GM19395 (cell line): Measurements from ENCODE around the gene CALML6.
"Not testable (repeated sequence)": the region's sequence is repeated elsewhere in the genome, so short reads cannot be mapped to it uniquely, and the experiment has no call there.

ENCODE experiments used
- ATAC-seq: cut with Tn5 transposase; IDR thresholded peaks from one replicate; pipeline ENCODE4 v1.9.1; 2021; ENCODE audit warnings: mild to moderate bottlenecking, moderate library complexity; ENCODE audit not compliant: unreplicated experiment

CALML6 gene

DNA sequence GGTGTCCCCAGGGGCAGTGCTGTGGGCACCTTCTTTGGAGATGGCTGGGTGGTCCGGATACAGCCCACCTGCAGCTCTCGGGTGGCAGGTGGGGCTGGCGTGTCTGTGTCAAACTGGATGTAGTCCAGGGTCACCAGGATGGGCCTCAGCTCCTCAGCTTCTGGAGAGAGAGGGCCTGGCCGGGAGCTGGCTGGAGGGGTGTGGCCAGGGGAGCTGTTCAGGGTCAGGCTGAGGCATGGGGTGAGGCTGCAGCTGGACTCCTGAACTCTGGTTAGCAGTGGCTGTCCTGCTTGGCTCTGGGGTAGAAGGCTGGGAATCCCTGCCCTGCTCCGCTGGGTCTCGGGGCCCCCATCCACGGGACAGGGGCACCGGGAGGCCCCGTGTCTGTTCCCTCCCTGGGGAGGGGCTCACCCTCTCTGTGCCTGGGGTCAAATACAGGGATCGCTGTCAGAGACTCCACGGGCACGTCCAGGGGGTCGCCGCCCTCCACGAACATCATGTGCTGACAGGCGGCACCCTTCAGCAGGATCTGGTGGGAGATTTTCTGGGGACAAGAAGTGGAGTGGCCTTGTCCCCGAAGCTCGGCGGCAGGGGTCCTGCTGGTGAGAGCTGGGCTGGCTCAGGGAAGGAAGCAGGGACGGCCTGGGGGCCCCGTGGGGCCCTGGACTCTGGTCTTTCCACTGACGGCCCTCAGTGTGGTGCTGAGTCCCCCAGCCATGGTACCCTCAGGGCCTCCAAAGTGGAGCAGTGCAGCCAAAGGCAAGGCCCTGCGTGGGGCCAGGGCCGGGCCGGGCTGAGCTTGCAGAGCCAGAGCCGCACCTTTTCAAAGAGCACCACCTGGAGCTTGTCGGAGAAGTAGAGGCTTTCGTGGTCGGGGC lies 8.1 kb downstream of the CALML6 start:
- no peak for ATAC-seq

DNA sequence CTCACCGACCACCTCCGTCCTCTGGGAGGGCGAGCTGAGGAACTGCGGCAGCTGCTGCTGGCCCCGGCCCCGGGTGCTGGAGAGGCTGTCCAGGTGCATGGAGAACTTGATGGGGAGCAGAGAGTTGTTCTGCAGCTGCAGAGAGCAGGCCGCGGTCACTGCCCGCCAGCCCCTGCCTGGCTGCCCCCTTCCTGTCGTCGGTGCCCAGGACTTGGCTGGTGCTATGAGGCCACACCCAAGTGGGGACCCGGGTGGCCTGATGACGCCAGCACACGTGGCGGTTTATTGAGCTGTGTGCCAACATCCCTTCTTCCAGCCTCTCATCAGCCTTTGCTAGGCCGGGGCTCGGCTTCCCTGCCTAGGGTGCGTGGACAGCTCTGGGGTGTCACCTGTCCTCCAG lies 9.3 kb downstream of the CALML6 start:
- ATAC-seq = no peak

DNA sequence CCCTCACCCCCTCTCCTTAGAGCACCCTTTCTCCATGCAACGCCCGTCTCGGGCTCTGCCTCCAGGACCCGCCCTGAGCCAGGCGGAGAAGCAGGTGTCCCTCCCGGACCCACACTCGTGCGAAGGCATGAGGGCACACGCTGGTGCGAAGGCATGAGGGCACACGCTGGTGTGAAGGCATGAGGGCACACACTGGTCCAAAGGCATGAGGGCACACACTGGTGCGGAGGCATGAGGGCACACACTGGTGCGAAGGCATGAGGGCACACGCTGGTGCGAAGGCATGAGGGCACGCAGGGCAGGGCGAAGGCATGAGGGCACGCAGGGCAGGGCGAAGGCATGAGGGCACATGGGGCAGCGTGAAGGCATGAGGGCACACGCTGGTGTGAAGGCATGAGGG lies 9.8 kb downstream of the CALML6 start:
- no peak for ATAC-seq

DNA sequence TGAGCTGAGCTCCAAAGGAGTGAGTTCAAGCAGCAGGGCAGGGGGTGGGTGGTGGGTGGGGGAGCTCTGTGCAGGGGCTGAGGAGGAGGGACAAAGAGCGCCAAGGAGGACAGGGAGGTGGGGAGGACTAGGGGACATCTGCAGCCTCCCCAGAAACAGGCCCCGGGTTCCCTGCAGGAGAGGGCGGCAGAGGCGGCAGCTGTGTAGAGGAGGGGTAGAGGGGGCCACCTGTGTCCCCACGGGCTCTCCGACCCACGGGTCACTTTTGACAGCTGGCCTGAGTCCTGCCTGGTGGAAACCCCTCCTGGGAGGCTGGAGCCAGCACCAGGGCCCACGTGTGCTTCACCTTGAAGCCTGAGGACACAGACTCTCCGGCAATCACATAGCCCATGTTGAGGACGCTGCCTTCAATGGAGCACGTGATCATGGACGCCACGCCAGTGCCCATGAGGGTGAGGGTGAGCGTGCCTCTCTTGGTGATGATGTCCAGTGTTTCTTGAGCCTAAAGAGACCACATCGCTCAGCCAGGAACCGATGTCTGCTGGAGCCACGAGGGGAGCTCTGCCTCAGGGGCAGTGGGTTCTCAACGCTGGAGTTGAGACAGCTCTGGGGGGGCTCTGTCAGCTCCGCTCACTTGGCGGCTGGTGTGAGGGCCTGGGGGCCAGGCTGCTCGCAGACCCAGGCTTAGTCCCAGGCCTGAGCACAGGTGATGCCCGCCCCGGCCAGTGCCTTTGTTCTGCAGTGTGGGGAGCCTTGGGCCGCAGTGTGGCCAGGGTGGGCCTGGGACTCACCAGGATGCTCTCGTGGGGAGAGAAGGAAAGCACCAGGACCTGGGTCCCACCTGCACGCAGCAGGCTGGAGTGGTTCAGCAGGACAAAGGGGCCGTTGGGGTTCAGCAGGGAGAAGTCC lies 10.6 kb downstream of the CALML6 start:
- no peak for ATAC-seq

DNA sequence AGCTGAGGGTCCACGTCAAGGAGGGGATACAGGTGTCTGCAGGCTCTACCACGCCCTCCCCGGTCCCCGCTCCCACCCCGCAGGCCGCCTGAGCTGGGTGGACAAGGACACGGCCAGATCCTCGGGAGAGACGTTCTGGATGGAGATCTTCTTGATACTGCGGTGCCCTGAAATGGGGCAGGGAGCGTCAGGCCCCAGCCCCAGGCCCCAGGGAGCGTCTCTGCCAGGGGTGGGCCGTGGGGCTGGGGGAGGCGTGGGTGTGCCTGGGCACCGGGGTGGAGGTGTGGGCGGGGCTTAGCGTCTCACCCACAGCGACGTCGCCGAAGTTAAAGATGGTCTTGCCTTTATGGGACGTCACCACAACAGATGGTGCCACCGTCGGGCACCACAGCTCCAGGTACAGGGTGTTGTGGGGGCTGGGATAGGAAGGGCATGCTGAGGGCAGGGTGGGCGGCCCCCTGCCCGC lies 11.3 kb downstream of the CALML6 start:
- no peak for ATAC-seq

DNA sequence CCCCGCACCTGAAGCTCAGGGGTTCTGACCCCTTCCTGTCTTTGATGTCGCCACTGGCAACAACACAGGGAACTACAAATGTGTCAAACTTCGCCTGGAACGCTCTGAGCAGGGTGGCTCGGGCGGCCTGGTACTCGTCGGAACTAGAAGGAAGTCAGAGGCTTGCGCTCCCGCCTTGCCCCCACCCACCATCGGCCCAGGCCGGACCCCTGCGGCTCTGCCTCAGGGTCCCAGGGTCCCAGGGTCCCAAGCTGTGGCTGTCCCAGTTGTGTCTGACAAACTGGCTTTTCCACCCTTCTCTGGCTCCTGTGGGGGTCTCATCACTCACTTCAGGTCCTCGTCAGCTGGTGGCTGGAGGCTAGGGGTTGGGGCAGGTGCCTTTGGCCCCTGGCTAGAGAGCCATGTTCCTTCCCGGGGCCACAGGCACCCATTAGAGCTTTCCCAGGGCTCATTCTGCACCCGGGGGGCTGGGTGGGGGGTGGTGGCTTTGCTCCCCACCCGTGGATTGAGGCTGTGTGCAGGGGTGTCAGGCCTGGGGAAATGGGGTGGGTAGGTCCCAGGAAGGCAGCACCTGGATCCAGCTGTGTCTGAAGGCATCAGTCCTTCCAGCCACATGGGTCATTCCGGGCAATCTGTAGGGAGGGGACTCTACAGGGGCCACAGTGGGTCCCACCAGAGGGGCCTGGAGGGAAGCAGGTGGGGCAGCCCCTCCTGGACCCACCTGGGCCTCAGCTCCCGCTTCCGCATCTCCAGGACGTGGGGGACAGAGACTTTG lies 12.0 kb downstream of the CALML6 start:
- no peak for ATAC-seq

DNA sequence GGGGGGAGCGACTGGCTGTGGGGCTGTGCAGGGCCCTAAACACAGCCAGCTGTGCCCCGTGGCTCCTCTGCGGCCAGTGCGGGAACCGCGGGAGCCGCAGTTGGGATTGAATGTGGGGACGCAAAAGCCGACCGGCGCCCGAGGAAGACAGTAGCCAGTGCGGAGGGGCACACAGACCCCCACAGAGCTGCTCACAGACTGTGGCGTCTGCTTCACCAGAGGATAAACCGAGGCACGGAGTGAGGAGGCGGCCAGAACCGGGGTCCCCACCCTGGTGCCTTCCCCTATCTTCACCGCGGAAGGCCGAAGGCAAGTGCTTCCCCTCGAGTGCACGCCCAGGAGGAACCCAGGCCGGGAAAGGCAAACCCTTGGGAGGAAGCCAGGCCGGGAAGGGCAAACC lies 12.7 kb downstream of the CALML6 start:
- no peak for ATAC-seq

DNA sequence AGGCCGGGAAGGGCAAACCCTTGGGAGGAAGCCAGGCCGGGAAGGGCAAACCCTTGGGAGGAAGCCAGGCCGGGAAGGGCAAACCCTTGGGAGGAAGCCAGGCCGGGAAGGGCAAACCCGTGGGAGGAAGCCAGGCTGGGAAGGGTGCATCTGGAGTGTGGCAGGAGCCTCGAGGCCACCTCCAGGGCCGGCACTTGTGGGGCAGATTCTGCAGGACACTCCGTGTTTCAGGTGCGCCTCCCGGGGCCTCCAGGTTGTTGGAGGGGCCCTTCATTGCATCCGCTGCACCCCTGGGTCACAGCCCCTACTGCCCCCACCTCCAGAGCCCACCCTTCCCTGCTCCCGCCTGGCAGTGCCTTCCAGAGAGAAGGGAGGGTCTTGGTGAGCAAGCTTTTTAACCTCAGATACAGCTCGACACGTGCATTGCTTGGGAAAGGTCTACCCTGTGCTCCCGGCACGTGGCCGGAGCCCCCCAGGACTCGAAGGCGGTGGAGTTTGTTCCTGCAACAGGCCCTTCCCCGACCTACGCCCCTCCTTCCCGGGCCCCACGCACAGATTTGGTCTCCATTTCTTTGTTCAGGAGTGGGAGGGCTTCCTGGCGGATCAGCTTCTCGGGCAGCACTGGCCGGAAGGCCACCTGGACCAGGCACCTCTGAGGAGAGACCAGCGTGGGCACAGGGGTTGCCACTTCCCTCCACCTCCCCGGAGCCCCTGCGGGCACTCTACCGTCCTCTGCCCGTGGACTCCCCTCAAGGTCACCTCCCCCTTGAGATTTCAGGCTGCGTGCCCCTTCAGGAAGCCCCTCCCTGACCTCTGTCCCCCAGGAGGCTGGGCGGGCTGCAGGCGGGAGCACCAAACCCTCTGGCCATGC lies 13.4 kb downstream of the CALML6 start:
- ATAC-seq = no peak

DNA sequence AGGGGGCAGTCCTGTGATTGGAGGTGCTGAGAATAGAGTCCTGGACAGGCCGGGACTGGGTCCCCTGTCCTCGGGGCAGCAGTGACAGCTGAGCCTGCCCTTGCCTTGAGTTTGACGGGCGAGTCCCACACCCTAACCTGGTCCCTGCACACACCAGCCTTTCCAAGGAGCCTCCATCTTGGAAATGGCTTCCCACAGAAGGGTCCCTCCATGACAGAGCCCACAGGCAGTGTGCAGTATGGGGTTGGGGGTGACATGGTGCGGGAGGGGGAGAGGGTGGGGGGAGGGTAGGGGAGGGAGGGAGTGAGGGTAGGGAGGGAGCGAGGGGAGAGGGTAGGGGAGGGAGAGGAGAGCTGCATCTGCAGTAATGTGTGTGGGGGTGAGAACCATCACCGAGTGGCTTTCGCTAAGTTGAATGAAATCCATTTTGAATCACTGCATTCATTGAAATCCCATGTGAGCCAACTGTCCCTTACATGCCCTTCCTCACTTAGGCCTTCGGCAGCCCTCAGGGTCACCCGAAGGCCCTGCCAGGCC lies 14.1 kb downstream of the CALML6 start:
- no peak for ATAC-seq

DNA sequence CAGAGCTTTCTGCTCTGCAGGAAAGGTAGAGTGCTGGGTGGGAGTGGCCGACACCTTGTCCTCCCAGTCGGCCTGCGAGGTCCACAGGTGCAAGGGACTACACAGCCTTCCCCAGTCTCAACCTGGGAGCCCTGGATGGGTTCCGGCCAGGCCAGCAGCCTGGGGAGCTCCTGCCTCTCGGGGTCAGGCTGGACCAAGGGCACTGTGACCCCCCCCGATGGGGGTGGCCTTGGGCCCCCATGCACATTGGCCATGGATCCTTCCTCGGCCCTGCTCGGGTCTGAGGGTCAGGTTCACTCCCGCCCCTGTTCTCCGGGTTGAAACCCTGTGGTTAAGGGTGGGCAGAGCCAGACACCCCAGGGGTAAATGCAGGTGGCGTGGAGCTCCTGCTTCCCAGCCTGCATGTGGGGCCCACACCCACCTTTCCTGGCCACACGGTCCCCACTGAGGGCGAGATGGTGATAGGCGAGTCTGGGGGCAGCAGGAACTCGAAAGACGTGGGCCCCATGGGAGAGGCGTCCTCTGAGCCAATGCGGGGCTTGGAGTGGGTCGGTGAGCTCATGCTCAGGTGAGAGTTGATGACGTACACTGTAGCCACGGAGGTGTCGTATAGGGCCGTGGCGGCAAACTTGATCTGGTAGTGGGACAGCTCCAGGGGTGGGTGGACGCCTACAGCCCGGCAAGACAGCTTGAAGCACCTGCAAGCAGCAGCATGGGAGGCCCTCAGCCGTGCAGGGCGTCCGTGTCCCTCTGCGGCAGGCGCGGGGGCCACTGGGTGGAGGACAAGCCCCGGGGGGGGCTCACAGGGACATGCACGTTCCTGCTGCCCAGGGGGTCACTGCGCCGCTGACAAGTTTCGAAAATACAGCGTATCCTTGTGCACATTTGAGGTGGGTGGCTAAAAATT lies 14.8 kb downstream of the CALML6 start:
- ATAC-seq = no peak

DNA sequence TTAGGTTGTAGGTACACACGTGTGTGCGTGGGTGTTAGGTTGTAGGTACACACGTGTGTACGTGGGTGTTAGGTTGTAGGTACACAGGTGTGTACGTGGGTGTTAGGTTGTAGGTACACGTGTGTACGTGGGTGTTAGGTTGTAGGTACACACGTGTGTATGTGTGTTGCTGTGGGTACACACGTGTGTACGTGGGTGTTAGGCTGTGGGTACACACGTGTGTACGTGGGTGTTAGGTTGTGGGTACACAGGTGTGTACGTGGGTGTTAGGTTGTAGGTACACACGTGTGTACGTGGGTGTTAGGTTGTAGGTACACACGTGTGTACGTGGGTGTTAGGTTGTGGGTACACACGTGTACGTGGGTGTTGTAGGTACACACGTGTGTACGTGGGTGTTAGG lies 19.8 kb downstream of the CALML6 start:
- not testable (repeated sequence) for ATAC-seq

DNA sequence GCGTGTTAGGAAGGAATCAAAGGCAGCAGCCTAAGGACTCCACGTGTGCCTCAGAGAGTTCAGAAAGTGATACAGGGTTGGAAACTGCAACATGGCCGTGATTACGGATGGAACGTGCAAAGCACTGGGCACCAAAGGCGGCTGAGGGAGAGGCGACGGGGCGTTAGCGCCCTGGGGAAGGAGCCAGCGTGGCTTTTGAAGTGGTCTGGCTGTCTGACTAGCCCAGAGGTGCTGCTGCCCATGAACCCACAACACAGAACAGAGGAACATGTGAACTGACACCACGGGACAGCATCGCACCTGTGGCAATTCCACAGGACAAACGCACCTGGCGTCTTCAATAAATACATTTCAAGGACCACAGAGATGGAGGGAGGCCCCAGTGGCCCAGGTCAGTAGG lies 22.0 kb downstream of the CALML6 start:
- ATAC-seq = no peak

DNA sequence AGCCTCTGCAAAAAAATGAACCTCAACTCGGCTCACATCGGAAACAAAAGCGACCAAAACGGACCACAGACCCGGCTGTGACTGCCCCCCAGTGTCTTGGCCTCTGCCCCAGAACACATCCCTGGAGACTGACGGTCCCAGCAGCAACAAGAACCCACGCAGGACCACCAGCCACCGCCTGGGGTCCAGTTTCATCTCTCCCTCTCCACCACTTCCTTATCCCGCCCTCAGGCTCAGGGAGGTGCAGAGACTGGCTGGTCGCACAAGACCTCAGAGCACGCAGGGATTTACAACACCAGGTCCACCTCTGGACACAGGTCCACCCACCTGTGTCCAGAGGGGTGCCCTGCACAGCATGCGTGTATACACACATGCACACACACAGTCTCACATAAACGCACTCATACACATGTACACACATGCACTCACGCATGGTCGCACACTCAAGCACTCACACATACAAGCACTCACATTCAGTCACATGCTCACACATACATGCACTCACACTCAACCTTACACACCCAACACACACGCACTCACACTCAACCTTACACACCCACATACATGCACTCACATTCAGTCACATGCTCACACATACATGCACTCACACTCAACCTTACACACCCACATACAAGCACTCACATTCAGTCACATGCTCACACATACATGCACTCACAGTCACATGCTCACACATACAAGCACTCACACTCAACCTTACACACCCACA lies 22.7 kb downstream of the CALML6 start:
- ATAC-seq = no peak

DNA sequence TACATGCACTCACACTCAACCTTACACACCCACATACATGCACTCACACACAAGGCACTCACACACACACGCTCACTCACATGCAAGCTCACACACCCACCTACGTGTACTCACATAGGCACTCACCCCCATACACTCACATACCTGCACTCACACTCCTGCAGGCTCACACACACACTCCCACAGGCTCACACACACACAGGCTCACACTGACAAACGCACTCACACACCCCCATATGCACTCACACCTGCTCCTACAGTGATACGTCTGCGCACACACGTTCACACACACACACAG lies 23.2 kb downstream of the CALML6 start:
- ATAC-seq = no peak

DNA sequence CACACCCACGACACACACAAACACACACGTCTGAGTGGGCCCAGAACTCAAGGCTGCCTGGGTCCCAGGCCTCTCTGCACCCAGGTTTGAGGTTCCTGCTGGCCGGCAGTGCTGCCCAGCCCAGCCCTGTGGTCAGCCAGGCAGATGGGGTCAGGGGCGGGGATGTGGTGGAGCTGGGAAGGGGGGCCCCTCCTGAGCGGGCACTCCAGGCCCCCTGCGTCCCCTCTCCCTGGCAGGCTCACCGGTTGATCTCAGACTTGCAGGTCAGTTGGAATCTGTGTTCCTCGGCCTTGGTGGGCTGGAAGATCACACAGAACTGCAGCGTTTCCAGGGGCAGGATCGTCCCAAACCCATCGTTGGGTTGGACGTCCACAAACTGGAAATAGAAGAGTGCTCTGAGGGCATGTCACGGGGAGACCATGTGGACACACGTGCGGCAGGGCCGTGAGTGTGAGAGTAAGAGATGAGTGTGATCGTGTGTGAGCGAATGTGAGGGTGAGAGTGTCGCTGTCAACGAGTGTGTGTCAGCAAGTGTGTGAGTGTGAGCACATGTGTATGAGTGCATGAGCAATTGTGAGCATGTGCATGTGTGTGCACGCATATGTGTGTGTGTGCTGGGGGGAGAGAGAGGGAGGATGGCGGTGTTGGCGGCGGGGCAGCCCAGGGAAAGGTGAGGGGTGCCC lies 23.7 kb downstream of the CALML6 start:
- no peak for ATAC-seq

DNA sequence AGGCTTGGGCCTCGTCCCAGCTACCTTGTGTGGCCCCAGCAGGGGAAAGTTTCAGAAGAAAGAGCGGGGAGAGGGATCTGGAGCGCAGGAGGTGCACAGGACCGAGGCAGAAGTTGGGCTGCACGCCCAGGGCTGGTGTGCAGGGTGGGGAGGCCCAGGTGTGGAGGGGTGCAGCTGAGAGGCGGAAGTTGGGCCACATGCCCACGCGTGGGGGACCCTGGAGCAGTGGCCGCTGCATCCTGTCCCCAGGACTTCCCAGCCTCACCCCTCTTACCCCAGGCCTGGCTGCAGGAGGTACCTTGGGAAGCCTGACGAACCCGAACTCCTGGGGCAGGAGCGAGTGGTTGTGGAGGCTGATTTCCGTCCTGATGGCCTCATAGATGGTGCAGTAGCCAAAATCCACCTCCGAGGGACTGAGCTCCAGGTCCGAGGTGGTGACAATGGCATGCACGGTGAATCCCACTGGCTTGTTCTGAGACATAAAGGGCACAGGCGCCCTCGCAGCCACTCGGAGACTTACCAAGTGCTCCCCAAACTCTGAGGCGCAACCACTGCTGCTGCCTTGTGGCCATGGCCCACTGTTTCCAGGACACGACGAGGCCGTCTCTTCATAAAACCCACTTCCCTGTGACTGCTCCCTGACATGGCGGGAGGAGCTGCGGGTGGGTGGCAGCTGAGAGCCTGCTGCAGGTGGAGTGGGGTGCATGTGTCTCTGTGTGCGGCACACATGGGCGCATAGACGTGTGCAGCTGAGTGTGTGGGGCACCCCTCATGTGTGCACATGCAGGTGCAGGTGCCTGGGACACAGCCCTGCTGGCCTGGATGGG lies 24.4 kb downstream of the CALML6 start:
- no peak for ATAC-seq

DNA sequence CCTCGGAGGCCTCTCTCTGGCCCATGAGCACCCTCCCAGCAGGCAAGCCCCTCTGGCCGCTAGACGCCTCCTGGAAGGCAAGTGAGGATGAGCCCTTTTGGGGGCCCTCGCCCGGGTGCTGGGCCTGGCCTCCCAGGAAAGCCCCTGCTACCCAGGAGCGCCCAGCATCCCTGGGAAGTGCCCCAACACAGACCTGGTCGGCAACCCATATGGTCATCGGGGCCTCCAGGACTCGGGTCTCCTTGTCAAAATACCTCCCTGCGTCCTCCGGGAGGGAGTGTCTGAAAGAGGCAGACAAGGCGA lies 25.0 kb downstream of the CALML6 start:
- no peak for ATAC-seq
